Measurements from ENCODE around the gene TSSC4.

TSSC4 gene

GRCh38 chr11:2402106-2402505 is 1.6 kb downstream of the TSSC4 start:
- no peak for DNase-seq

GRCh38 chr11:2402890-2403645 is 2.5 kb downstream of the TSSC4 start:
- no peak for DNase-seq

- DNase-seq: no peak
Measured at GRCh38 chr11:2404735-2405196, 4.2 kb downstream of the TSSC4 start.

- DNase-seq: no peak
Measured at GRCh38 chr11:2406451-2406850, 5.9 kb downstream of the TSSC4 start.

- no peak for DNase-seq
Measured at GRCh38 chr11:2406878-2407410, 6.4 kb downstream of the TSSC4 start.

GRCh38 chr11:2408671-2409070 is 8.1 kb downstream of the TSSC4 start:
- no peak for DNase-seq

GRCh38 chr11:2409126-2409525 is 8.6 kb downstream of the TSSC4 start:
- DNase-seq: no peak

- DNase-seq: no peak
Measured at GRCh38 chr11:2409611-2410468, 9.3 kb downstream of the TSSC4 start.

- no peak for DNase-seq
Measured at GRCh38 chr11:2410616-2411015, 10.1 kb downstream of the TSSC4 start.

GRCh38 chr11:2411446-2412305 is 11.1 kb downstream of the TSSC4 start:
- no peak for DNase-seq

- DNase-seq: no peak
Measured at GRCh38 chr11:2412323-2412722, 11.8 kb downstream of the TSSC4 start.

GRCh38 chr11:2413742-2414579 is 13.4 kb downstream of the TSSC4 start:
- no peak for DNase-seq

- DNase-seq: no peak
Measured at GRCh38 chr11:2414616-2415015, 14.1 kb downstream of the TSSC4 start.

- no peak for DNase-seq
Measured at GRCh38 chr11:2415171-2415570, 14.6 kb downstream of the TSSC4 start.

- no peak for DNase-seq
Measured at GRCh38 chr11:2415601-2416380, 15.2 kb downstream of the TSSC4 start.

- no peak for DNase-seq
Measured at GRCh38 chr11:2416765-2417164, 16.2 kb downstream of the TSSC4 start.

GRCh38 chr11:2417856-2418692 is 17.5 kb downstream of the TSSC4 start:
- DNase-seq: no peak

- DNase-seq: no peak
Measured at GRCh38 chr11:2418693-2419360, 18.3 kb downstream of the TSSC4 start.
